Liver (tissue), 9 donors: Measurements from ENCODE around the gene CXorf49. TPM values are rescaled to one million over a fixed set of nuclear protein-coding genes. Genes with fewer than 3 reads are reported as not detected.
"Not testable (repeated sequence)": the region's sequence is repeated elsewhere in the genome, so short reads cannot be mapped to it uniquely, and the experiment has no call there.

Source experiments
- DNase-seq: peaks from one replicate; pipeline ENCODE4 v3.0.0-alpha.2; 2017; ENCODE audit warnings: low spot score
- H3K27ac ChIP-seq, 2 donors: one replicate each; pipeline ENCODE4 v1.7.0; 2013; ENCODE audit warnings: inconsistent platforms in 2 of 2, low read length in 2 of 2, control low read depth in 1 of 2, low read depth in 1 of 2, mild to moderate bottlenecking in 1 of 2
- H3K27me3 ChIP-seq, 4 donors: one replicate each; pipeline versions ENCODE4 v1.6.1 to v1.7.0; 2013; ENCODE audit warnings: low read length in 3 of 4, inconsistent platforms in 1 of 4, mild to moderate bottlenecking in 1 of 4, moderate library complexity in 1 of 4; ENCODE audit not compliant: control insufficient read depth in 4 of 4, insufficient read depth in 4 of 4
- H3K36me3 ChIP-seq, 4 donors: one replicate each; pipeline versions ENCODE4 v1.6.1 to v1.7.0; 2013; ENCODE audit warnings: low read length in 3 of 4, mild to moderate bottlenecking in 3 of 4, low read depth in 1 of 4, moderate library complexity in 1 of 4; ENCODE audit not compliant: control insufficient read depth in 4 of 4, insufficient read depth in 3 of 4
- H3K4me1 ChIP-seq, 4 donors: one replicate each; pipeline versions ENCODE4 v1.6.1 to v1.7.0; 2013; ENCODE audit warnings: low read length in 3 of 4, mild to moderate bottlenecking in 3 of 4, moderate library complexity in 1 of 4; ENCODE audit not compliant: control insufficient read depth in 4 of 4, insufficient read depth in 4 of 4
- H3K4me3 ChIP-seq, 3 donors: one replicate each; pipeline versions ENCODE4 v1.6.1 to v1.7.0; 2013; ENCODE audit warnings: low read length in 3 of 3, control low read depth in 1 of 3, low read depth in 1 of 3, mild to moderate bottlenecking in 1 of 3
- H3K9ac ChIP-seq, 2 donors: one replicate each; pipeline ENCODE4 v1.7.0; 2013; ENCODE audit warnings: low read length in 2 of 2, mild to moderate bottlenecking in 2 of 2, moderate library complexity in 2 of 2, control low read depth in 1 of 2, low read depth in 1 of 2
- H3K9me3 ChIP-seq, 4 donors: one replicate each; pipeline versions ENCODE4 v1.6.1 to v1.7.0; 2013; ENCODE audit warnings: low read length in 3 of 4; ENCODE audit not compliant: control insufficient read depth in 4 of 4
- CTCF ChIP-seq: fragments of 150-350 bp; IDR thresholded peaks from 2 replicates; pipeline ENCODE4 v1.5.1; 2017; ENCODE audit warnings: improper control_type of control experiment, low read depth, low read length; ENCODE audit not compliant: missing input control
- EGR1 ChIP-seq, 2 donors: IDR thresholded peaks; 2 replicates each; pipeline ENCODE4 v1.6.1; 2016 to 2018; ENCODE audit warnings: antibody characterized with exemption in 2 of 2, low read depth in 2 of 2
- GABPA ChIP-seq, 2 donors: IDR thresholded peaks in 1 of 2; conservative IDR thresholded peaks in 1 of 2; 2 replicates each; pipeline ENCODE4 v1.6.1; 2016; ENCODE audit warnings: antibody characterized with exemption in 2 of 2, mild to moderate bottlenecking in 1 of 2, moderate library complexity in 1 of 2
- MAX ChIP-seq: IDR thresholded peaks from 2 replicates; pipeline ENCODE4 v1.6.1; 2016; ENCODE audit warnings: antibody characterized with exemption
- NR2F2 ChIP-seq: IDR thresholded peaks from 2 replicates; pipeline ENCODE4 v1.6.1; 2016; ENCODE audit warnings: antibody characterized with exemption
- RAD21 ChIP-seq, 2 donors: IDR thresholded peaks; 2 replicates each; pipeline ENCODE4 v1.6.1; 2016; ENCODE audit warnings: antibody characterized with exemption in 2 of 2, mild to moderate bottlenecking in 2 of 2
- WGBS: extraction: QIAGEN DNeasy Blood & Tissue Kit; methylation state at CpG from one replicate; pipeline ENCODE4 v1.1.7; 2013; 5-methylcytosine and 5-hydroxymethylcytosine counted together
- polyA plus RNA-seq, 2 donors: library from polyadenylated mRNA; stranded (reverse) in 1 of 2; unstranded in 1 of 2; fragments of 200-250 nt in 1 of 2; fragments of >200 nt in 1 of 2; fragmentation: Nextera tagmentation in 1 of 2; extraction: Ambion mirVana in 1 of 2; gene quantifications; one replicate each; pipeline versions ENCODE4 v1.2.1 to v1.2.3, GENCODE V29; 2013 to 2015
- total RNA-seq, 2 donors: library from RNA; depleted of rRNA; stranded (reverse); fragments of >200 nt; gene quantifications; one replicate each; pipeline ENCODE4 v1.2.3, GENCODE V29; 2014
- donor health status: healthy.
- donor health status: healthy.
- donor health status: healthy.
- donor health status: healthy.
- donor health status: healthy.

Gene CXorf49
- total and polyA plus RNA-seq, 4 donors: not detected

GRCh38 chrX:71669947-71670346 lies 48.1 kb downstream of the CXorf49 start:
- not testable (repeated sequence) for H3K36me3 ChIP-seq, H3K27me3 ChIP-seq, H3K4me1 ChIP-seq, DNase-seq, H3K9me3 ChIP-seq, H3K4me3 ChIP-seq, H3K9ac ChIP-seq, H3K27ac ChIP-seq
- TF ChIP-seq CTCF (peak; percentile 12), RAD21 (IDR thresholded peaks at IDR 0.05) (peak; percentile 40 to 61)
- WGBS: 32% methylated on average over 10 of the region's 10 CpGs

- 65% methylated on average over 13 of the region's 13 CpGs for WGBS
Observed at GRCh38 chrX:71669492-71669891, 48.6 kb downstream of the CXorf49 start.

GRCh38 chrX:71668248-71668595 lies 49.9 kb downstream of the CXorf49 start:
- WGBS: 93% methylated on average over 16 of the region's 16 CpGs
- Histone ChIP-seq H3K27ac (no peak overlapping the region), H3K4me3 (no peak overlapping the region), H3K36me3 (no peaks in the 10 kb centered on the region), H3K9ac (no peak overlapping the region), H3K27me3 (no peaks in the 10 kb centered on the region), H3K9me3 (no peaks in the 10 kb centered on the region), H3K4me1 (no peaks in the 10 kb centered on the region)
- DNase-seq: no peak
- TF ChIP-seq MAX (no peak), RAD21 (IDR thresholded peaks at IDR 0.05) (no peak)

More at GRCh38 chrX:71669492-71669891, 48.6 kb downstream of the CXorf49 start:
- no peak for TF ChIP-seq CTCF
- no peak for TF ChIP-seq GABPA (IDR thresholded peaks at IDR 0.05 in 1 of 2, conservative IDR thresholded peaks at IDR 0.05 in 1 of 2)
- TF ChIP-seq EGR1 (IDR thresholded peaks at IDR 0.05; ENCODE audit: low read depth in 2 of 2): no peak
- TF ChIP-seq MAX: no peak
- no peak for TF ChIP-seq NR2F2
- no peak for DNase-seq
- Histone ChIP-seq H3K4me3 (no peak overlapping the region), H3K9me3 (no peaks in the 10 kb centered on the region), H3K36me3 (no peaks in the 10 kb centered on the region), H3K27ac (no peak overlapping the region), H3K9ac (no peak overlapping the region), H3K27me3 (no peaks in the 10 kb centered on the region), H3K4me1 (no peaks in the 10 kb centered on the region)
